ENCODE results near the gene DLX6. TPM values are rescaled to one million over a fixed set of nuclear protein-coding genes. Genes with fewer than 3 reads are reported as not detected.

DLX6 gene
- total RNA-seq, 1 experiment from 2014 or later = 1.3 TPM

DNA sequence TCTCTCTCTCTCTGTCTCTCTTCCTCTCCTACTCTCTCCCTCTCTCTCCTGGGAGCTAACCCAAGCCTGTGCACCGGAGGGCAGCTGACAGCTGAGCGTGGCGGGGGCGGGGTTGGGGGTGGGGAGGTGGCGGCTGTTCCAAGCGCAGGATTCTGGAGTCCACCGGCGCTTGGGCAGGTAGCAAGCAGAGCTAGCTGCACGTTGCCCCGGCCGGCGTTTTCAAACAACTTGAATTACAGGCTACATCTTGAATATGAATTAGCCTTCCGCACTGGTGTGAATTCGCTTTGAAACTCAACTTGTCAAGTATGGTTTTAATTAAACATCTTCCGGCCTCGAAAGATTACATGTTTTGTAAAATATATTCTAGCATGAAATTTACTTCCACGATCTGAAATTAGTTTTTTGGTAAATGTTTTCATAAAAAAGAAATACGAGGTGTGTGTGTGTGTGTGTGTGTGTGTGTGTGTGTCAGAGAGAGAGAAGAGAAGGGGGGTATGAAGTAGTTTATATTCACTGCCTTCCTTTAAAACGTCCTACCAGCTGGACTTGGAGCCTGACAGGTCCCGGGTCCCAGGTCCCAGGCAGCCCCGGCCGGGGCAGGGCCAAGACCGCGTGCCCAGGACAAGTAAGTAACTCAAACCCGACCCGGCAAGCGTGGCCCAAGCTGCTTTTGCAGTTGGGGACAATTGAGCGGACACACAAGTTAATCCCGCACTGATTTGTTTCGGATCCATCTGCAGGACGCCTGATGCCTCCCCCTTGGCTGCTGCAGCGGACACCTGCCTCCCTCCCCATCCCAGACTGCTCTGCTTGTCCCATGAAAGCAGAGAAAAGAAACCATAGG, 9.0 kb upstream of the DLX6 start:
- H3K9me3 ChIP-seq (ENCODE audit: control insufficient read depth, insufficient read depth, low read depth, low read length) = no peaks in the 10 kb centered on the region
- ATAC-seq (no peak), DNase-seq (ENCODE audit: low read depth, low spot score) (no peak)
- no peaks in the 10 kb centered on the region; the same call in 1 of the 2 replicates for H3K27me3 ChIP-seq (ENCODE audit: control insufficient read depth, insufficient read depth, low read length)
- TF ChIP-seq SIN3A (IDR thresholded peaks at IDR 0.05; ENCODE audit: borderline replicate concordance, insufficient read depth, low read depth, low read length) (no peak), TCF7L2 (IDR thresholded peaks at IDR 0.05; ENCODE audit: low read depth, low read length) (no peak), POLR2AphosphoS5 (IDR thresholded peaks at IDR 0.05; ENCODE audit: low read depth, low read length) (no peak)
- TF ChIP-seq, protein P1, sequence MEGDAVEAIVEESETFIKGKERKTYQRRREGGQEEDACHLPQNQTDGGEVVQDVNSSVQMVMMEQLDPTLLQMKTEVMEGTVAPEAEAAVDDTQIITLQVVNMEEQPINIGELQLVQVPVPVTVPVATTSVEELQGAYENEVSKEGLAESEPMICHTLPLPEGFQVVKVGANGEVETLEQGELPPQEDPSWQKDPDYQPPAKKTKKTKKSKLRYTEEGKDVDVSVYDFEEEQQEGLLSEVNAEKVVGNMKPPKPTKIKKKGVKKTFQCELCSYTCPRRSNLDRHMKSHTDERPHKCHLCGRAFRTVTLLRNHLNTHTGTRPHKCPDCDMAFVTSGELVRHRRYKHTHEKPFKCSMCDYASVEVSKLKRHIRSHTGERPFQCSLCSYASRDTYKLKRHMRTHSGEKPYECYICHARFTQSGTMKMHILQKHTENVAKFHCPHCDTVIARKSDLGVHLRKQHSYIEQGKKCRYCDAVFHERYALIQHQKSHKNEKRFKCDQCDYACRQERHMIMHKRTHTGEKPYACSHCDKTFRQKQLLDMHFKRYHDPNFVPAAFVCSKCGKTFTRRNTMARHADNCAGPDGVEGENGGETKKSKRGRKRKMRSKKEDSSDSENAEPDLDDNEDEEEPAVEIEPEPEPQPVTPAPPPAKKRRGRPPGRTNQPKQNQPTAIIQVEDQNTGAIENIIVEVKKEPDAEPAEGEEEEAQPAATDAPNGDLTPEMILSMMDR (IDR thresholded peaks at IDR 0.05) = no peak
- TF ChIP-seq, protein P2, sequence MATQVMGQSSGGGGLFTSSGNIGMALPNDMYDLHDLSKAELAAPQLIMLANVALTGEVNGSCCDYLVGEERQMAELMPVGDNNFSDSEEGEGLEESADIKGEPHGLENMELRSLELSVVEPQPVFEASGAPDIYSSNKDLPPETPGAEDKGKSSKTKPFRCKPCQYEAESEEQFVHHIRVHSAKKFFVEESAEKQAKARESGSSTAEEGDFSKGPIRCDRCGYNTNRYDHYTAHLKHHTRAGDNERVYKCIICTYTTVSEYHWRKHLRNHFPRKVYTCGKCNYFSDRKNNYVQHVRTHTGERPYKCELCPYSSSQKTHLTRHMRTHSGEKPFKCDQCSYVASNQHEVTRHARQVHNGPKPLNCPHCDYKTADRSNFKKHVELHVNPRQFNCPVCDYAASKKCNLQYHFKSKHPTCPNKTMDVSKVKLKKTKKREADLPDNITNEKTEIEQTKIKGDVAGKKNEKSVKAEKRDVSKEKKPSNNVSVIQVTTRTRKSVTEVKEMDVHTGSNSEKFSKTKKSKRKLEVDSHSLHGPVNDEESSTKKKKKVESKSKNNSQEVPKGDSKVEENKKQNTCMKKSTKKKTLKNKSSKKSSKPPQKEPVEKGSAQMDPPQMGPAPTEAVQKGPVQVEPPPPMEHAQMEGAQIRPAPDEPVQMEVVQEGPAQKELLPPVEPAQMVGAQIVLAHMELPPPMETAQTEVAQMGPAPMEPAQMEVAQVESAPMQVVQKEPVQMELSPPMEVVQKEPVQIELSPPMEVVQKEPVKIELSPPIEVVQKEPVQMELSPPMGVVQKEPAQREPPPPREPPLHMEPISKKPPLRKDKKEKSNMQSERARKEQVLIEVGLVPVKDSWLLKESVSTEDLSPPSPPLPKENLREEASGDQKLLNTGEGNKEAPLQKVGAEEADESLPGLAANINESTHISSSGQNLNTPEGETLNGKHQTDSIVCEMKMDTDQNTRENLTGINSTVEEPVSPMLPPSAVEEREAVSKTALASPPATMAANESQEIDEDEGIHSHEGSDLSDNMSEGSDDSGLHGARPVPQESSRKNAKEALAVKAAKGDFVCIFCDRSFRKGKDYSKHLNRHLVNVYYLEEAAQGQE (IDR thresholded peaks at IDR 0.05; ENCODE audit: insufficient read depth in 1 of 2, low read depth in 2 of 2, low read length in 1 of 2) = no peak
- H3K27ac ChIP-seq (ENCODE audit: low read length) = no peak overlapping the region
- CTCF ChIA-PET = no interaction called here
- H3K4me1 ChIP-seq (ENCODE audit: control insufficient read depth, insufficient read depth, low read length) = no peaks in the 10 kb centered on the region
- in situ Hi-C loops (cut with HindIII; ENCODE audit: low pct_unique_long_range_greater_than_20kb, low sequenced_read_pairs) (no loop called here), intact Hi-C loops (cut with micrococcal nuclease; ENCODE audit: unreplicated experiment) (no loop called here)
- POLR2A ChIA-PET = interaction anchor here (0.7 kb wide), 1 partner anchor 787 kb away, joined by 4 read pairs; no protein-coding TSS in a partner anchor
- no TSS peak for BruUV-seq (replicated peaks)
- H3K36me3 ChIP-seq (ENCODE audit: control insufficient read depth, insufficient read depth, low read length) = no peaks in the 10 kb centered on the region
- no peak overlapping the region for H3K4me3 ChIP-seq (ENCODE audit: low read depth in 2 of 2, low read length in 2 of 2)

DNA sequence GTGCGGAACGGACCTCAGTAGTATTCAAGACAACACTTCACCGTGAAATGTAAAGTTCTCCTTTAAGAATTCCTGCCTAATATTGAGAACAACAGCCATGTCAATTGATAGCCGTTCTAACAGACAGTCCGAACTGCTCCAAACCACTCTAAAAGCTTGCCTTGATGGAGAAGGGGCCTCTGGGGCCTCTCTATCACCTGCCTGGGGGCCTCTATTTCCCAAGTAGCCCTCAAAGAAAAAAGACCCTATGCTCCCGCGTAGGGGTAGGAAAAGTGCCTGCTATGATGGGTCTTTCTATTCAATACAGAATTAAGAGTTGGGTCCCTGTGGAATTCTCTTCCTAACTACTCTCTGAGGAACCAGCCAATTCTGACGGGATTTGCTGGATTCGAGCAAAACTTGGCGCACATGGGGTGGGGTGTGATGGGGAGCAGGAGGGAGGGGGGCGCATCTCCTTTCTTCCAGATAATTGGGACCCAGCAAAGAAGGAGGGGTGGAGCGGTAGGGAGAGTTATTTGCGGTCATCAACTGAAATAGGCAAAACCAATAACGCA, 8.3 kb upstream of the DLX6 start:
- POLR2A ChIA-PET = no interaction called here
- Histone ChIP-seq H3K9me3 (ENCODE audit: control insufficient read depth, insufficient read depth, low read depth, low read length) (no peaks in the 10 kb centered on the region), H3K4me1 (ENCODE audit: control insufficient read depth, insufficient read depth, low read length) (no peaks in the 10 kb centered on the region), H3K27me3 (ENCODE audit: control insufficient read depth, insufficient read depth, low read length) (no peaks in the 10 kb centered on the region; the same call in 1 of the 2 replicates), H3K36me3 (ENCODE audit: control insufficient read depth, insufficient read depth, low read length) (no peaks in the 10 kb centered on the region), H3K4me3 (ENCODE audit: low read depth in 2 of 2, low read length in 2 of 2) (no peak overlapping the region), H3K27ac (ENCODE audit: low read length) (no peak overlapping the region)
- no peak for ATAC-seq
- TF ChIP-seq, protein P2 (IDR thresholded peaks at IDR 0.05; ENCODE audit: insufficient read depth in 1 of 2, low read depth in 2 of 2, low read length in 1 of 2) = no peak
- TF ChIP-seq SIN3A (IDR thresholded peaks at IDR 0.05; ENCODE audit: borderline replicate concordance, insufficient read depth, low read depth, low read length) (no peak), TCF7L2 (IDR thresholded peaks at IDR 0.05; ENCODE audit: low read depth, low read length) (no peak), POLR2AphosphoS5 (IDR thresholded peaks at IDR 0.05; ENCODE audit: low read depth, low read length) (no peak)
- TF ChIP-seq, protein P1 (IDR thresholded peaks at IDR 0.05) = no peak
- DNase-seq (ENCODE audit: low read depth, low spot score) = no peak
- no TSS peak for BruUV-seq (replicated peaks)
- intact Hi-C loops (cut with micrococcal nuclease; ENCODE audit: unreplicated experiment) = no loop called here
- in situ Hi-C loops (cut with HindIII; ENCODE audit: low pct_unique_long_range_greater_than_20kb, low sequenced_read_pairs) = no loop called here
- CTCF ChIA-PET = no interaction called here
